ENCODE data around the gene FXYD7.

The FXYD7 gene

DNA sequence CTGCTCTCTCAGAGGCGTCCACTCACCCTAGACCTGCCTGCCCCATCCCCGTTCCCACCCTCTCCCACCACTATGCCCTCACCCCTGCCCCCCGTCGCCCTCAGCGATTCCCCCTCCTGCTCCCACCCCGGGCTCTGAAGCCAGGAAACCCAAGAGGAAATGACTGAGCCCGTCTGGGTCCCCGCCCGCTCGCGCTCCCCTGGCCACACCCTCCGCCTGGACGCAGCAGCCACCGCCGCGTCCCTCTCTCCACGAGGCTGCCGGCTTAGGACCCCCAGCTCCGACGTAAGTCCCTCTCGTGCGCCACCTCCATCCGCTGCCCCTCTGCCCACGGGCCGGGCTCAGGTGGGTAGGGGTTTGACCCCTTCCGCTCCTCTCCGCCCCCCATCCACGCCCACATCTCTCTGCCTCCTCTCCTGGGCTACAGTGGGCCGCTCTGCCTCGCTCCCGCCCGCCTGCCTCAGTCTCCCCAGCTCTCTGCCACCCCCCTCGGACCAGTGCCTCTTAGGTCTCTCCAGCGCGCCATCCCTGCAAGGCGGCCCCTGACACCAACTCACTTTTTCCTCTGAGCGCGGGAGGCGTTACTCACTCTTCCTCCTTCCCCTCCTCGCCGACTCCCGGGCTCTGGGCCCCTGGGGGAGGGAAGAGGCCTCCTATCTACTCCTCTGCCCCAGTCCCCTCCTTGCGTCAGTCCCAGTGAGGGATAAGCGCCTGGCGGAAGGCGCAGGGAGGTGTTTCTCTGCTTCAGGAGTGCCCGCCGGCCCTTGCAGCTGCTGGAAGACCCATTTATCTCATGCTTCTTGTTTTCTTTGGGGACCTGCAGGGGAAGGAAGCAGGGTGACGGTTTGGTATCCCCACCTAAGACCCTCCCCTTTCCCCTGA is 11.7 kb downstream of the FXYD7 start, which contains the start of gene FXYD5:
Gene FXYD5, plus strand, starts transcription at position 211 of the 882 bp plus-strand sequence. CDS start 816 bp downstream, outside the sequence.
- in situ Hi-C loops (cut with MboI; ENCODE audit: low pct_unique_long_range_greater_than_20kb, low sequenced_read_pairs, unreplicated experiment) = no loop called here

DNA sequence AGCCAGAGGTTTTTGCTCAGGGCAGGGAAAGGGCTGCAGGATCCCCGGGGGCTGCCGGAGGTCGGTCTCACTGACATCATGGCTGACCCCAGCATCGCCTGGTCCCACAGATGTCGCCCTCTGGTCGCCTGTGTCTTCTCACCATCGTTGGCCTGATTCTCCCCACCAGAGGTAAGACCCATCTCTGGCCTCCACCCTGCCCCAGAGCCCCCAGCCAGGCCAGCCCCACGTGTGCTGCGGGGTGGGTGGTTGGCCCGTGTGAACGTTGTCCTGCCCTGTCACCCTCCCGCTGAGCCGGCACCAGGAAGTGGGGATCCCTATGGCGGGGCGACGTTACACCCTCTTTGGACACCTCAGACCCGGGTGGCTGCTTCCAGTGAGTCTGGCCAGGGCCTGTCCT is 12.4 kb downstream of the FXYD7 start:
- TF ChIP-seq, protein P1, sequence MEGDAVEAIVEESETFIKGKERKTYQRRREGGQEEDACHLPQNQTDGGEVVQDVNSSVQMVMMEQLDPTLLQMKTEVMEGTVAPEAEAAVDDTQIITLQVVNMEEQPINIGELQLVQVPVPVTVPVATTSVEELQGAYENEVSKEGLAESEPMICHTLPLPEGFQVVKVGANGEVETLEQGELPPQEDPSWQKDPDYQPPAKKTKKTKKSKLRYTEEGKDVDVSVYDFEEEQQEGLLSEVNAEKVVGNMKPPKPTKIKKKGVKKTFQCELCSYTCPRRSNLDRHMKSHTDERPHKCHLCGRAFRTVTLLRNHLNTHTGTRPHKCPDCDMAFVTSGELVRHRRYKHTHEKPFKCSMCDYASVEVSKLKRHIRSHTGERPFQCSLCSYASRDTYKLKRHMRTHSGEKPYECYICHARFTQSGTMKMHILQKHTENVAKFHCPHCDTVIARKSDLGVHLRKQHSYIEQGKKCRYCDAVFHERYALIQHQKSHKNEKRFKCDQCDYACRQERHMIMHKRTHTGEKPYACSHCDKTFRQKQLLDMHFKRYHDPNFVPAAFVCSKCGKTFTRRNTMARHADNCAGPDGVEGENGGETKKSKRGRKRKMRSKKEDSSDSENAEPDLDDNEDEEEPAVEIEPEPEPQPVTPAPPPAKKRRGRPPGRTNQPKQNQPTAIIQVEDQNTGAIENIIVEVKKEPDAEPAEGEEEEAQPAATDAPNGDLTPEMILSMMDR (IDR thresholded peaks at IDR 0.05; ENCODE audit: extremely low read depth, insufficient read depth, missing control alignments) = no peak
- in situ Hi-C loops (cut with MboI; ENCODE audit: low pct_unique_long_range_greater_than_20kb, low sequenced_read_pairs, unreplicated experiment) = no loop called here
- DNase-seq (ENCODE audit: low spot score) = no peak

More for the DNA sequence above, 11.7 kb downstream of the FXYD7 start, which contains the start of gene FXYD5:
- TF ChIP-seq, protein P1 (IDR thresholded peaks at IDR 0.05; ENCODE audit: extremely low read depth, insufficient read depth, missing control alignments) = no peak
- peak; percentile 78 for DNase-seq (ENCODE audit: low spot score)

DNA sequence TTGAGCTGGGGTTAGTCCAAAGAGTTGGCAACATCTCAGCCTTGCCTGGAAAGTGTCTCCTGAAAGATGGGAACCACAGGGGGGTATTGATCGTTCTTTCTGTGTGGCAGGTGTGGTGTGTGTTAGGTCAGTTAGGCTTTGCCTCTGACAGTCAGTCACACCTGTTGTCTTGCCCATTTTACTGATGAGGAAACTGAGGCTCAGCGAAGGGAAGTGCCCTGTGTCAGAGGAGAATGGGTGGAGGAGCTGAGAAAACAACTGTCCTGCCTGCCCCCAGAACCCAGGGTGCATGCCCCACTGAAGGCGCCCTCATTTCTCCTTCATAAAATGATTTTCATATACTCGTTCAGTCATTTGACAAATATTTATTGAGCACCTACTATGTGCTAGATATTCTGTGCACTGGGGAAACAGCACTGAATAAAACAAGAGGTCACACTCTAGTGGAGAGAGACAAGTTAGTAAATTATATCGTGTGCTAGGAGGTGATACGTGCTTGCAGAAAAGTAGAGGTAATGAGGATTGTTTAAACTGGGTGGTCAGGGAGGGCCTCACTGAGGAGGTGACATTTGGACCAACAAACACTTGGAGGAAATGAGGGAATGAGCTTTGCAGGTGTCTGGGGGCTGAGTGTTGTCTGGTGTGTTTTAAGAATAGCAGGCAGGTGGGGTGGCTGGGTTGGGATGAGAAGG is 13.1 kb downstream of the FXYD7 start:
- no peak for DNase-seq (ENCODE audit: low spot score)
- in situ Hi-C loops (cut with MboI; ENCODE audit: low pct_unique_long_range_greater_than_20kb, low sequenced_read_pairs, unreplicated experiment) = no loop called here
- TF ChIP-seq, protein P1 (IDR thresholded peaks at IDR 0.05; ENCODE audit: extremely low read depth, insufficient read depth, missing control alignments) = no peak

DNA sequence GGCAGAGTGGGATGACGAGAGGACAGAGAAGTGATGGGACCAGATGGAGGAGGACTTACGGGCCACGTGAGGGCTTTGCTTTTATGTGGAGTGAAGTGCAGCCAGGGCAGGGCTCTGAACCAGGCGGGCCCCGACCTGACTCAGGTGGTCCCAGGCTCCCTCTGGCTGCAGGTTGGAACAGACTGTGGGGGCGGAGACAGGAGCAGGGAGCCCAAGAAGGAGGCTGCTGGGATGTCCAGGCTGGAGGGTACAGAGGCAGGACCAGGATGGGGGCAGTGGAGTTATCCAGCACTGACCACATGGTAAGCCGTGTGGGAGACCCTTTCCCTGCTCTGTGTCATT is 13.6 kb downstream of the FXYD7 start:
- no peak for DNase-seq (ENCODE audit: low spot score)
- in situ Hi-C loops (cut with MboI; ENCODE audit: low pct_unique_long_range_greater_than_20kb, low sequenced_read_pairs, unreplicated experiment) = no loop called here
- TF ChIP-seq, protein P1 (IDR thresholded peaks at IDR 0.05; ENCODE audit: extremely low read depth, insufficient read depth, missing control alignments) = no peak

DNA sequence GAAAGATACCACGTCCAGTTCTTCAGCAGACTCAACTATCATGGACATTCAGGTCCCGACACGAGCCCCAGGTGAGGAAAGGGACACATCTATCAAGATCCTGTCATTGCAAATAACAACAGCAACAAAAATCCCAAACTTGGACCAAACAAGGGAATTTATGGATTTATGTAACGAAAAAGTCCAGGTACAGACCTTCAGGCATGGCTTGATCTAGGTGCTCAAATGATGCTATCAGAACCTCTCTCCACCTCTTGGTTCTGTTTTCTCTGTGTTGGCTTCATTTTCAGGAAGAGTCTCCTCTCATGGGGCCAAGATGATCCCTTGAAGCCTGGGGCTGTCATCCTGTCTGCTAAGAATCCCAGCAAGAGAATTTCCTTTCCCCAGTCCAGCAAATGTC is 14.4 kb downstream of the FXYD7 start:
- in situ Hi-C loops (cut with MboI; ENCODE audit: low pct_unique_long_range_greater_than_20kb, low sequenced_read_pairs, unreplicated experiment) = no loop called here
- TF ChIP-seq, protein P1 (IDR thresholded peaks at IDR 0.05; ENCODE audit: extremely low read depth, insufficient read depth, missing control alignments) = no peak
- DNase-seq (ENCODE audit: low spot score) = no peak

DNA sequence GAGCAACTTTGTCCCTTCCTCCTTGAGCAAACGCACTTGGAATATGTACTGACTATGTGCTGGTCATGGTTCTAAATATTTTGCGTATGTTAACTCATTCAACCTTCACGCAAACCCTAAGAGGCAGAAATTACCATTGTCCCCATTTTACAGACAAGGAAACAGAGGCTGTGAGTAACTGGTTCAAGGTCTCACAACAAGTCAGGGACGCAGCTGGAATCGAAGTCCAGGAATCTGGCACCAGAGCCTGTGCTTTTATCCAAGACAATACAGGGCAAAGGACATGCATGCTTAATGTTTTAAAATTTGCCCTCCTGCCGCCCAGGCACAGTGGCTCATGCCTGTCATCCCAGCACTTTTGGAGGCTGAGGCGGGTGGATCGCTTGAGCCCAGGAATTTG is 16.6 kb downstream of the FXYD7 start:
- in situ Hi-C loops (cut with MboI; ENCODE audit: low pct_unique_long_range_greater_than_20kb, low sequenced_read_pairs, unreplicated experiment) = no loop called here
- no peak for DNase-seq (ENCODE audit: low spot score)
- TF ChIP-seq, protein P1 (IDR thresholded peaks at IDR 0.05; ENCODE audit: extremely low read depth, insufficient read depth, missing control alignments) = no peak

Measured in GM13977 (cell line).